ENCODE data around the gene ANKRD16.

DNA sequence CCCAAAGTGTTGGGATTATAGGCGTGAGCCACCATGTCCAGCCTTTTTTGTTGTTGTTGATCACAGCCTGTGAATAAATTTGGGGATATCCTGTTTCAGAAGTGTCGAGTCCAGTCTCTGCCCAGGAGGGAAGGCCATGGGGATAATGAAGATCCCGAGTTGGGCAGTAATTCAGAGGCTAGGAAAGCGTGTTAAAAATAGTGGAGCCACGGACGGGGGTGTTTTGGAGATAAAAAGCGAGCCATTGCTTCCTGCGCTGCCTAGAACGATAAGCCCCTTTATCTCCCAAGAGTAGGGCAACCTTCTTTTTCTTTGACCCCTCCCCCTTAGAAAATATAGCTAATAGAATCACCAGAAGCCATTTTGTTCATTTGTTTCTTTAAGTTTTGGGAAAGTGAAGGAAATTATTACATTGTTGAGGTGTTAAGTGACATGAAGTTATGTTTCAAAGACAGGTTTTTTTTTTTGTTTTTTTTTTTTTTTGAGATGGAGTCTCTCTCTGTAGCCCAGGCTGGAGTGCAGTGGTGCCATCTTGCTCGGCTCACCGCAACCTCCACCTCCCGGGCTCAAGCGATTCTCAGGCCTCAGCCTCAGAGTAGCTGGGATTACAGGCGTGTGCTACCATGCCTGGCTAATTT is 44.3 kb upstream of the ANKRD16 start:
- no peak for TF ChIP-seq TAF1 (IDR thresholded peaks at IDR 0.05; ENCODE audit: borderline replicate concordance, insufficient read depth, low read length)
- no peak for TF ChIP-seq POLR2AphosphoS5 (IDR thresholded peaks at IDR 0.05; ENCODE audit: low read depth, low read length)
